ENCODE measurements around the gene CCDC188.

DNA sequence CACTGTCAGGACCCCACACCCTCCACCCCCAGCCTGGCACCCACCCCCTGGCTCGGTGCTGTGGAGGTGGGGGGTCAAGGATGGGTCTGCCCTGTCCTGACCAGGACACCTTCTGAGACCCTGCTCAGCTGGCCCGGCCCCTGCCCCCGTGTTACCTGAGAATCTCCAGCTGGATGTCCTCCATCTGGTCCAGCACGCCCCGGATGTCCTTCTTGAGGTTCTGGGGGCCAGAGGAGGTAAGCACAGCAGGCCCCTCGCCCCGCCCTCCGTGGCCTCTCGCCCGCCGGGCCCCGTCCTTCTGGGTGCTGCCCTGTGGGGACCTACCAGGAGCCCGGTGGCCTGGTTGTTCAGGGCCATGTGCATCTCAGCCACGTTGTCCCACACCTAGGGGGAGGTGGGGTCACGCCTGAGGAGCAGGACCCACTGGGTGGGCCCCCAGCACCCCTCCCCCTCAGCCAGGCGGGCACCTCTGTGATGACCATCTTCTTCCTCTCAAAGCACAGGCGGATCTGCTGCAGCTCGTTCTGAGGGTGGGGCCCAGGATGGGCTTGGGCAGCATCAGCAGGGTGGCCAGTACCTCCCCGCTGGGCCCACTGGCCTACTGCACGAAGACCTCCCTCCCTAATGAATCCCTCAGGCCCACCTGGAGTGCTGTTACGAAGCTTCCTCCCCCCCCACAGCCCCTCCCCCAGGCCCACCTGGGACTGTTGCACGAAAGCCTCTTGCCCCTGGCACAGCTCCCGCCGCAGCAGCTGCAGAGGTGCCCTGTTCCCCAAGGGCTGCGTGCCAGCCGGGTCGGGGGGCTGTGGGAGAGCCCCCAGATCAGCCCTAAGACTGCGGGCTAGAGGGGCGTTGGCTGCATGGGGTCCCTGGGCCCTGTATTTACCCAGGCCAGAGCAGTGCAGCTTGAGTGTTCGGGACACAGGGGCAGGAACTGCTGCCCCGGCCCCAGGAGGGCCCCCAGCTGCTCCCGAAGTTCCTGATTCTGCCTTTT lies 1.3 kb downstream of the CCDC188 start:
- no peak for TF ChIP-seq GATA3 (IDR thresholded peaks at IDR 0.05; ENCODE audit: low read depth, low read length)
- TF ChIP-seq GATA2 (IDR thresholded peaks at IDR 0.05; ENCODE audit: low read depth, low read length) = no peak
